ENCODE data around the gene SFMBT2.

DNA sequence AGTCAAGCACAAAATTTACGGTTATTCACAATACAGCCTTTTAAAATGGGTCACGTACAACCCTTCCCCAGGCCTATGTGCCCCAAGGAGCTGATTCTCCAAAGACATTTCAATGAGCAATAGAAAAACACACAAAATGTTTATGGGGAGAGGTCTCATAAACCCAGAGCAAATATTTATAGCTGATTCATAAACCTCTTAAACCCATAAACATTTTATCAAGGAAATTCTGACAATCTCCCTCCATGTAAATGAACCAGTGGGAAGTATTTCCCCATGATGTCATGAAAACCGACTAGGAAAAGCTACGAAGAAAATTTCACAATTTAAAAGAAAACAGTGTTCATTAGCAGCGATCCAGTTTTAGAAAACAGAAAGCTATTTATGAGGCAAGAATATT is 36.0 kb downstream of the SFMBT2 start:
- TF ChIP-seq TEAD1 (CRISPR knock-in tag; IDR thresholded peaks at IDR 0.05) (no peak), NR3C1 (CRISPR knock-in tag; conservative IDR thresholded peaks at IDR 0.05; ENCODE audit: low read depth) (no peak), ZBTB21 (CRISPR knock-in tag; IDR thresholded peaks at IDR 0.05; ENCODE audit: borderline replicate concordance) (no peak), GTF2I (CRISPR knock-in tag; conservative IDR thresholded peaks at IDR 0.05) (no peak), ZNF232 (CRISPR knock-in tag; IDR thresholded peaks at IDR 0.05) (no peak)
- TF ChIP-seq, protein P1, sequence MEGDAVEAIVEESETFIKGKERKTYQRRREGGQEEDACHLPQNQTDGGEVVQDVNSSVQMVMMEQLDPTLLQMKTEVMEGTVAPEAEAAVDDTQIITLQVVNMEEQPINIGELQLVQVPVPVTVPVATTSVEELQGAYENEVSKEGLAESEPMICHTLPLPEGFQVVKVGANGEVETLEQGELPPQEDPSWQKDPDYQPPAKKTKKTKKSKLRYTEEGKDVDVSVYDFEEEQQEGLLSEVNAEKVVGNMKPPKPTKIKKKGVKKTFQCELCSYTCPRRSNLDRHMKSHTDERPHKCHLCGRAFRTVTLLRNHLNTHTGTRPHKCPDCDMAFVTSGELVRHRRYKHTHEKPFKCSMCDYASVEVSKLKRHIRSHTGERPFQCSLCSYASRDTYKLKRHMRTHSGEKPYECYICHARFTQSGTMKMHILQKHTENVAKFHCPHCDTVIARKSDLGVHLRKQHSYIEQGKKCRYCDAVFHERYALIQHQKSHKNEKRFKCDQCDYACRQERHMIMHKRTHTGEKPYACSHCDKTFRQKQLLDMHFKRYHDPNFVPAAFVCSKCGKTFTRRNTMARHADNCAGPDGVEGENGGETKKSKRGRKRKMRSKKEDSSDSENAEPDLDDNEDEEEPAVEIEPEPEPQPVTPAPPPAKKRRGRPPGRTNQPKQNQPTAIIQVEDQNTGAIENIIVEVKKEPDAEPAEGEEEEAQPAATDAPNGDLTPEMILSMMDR (IDR thresholded peaks at IDR 0.05) = no peak
- TF ChIP-seq, protein P2, sequence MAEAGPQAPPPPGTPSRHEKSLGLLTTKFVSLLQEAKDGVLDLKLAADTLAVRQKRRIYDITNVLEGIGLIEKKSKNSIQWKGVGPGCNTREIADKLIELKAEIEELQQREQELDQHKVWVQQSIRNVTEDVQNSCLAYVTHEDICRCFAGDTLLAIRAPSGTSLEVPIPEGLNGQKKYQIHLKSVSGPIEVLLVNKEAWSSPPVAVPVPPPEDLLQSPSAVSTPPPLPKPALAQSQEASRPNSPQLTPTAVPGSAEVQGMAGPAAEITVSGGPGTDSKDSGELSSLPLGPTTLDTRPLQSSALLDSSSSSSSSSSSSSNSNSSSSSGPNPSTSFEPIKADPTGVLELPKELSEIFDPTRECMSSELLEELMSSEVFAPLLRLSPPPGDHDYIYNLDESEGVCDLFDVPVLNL (CRISPR knock-in tag; IDR thresholded peaks at IDR 0.05; ENCODE audit: borderline replicate concordance, low read depth) = no peak
- TF ChIP-seq, protein P3, sequence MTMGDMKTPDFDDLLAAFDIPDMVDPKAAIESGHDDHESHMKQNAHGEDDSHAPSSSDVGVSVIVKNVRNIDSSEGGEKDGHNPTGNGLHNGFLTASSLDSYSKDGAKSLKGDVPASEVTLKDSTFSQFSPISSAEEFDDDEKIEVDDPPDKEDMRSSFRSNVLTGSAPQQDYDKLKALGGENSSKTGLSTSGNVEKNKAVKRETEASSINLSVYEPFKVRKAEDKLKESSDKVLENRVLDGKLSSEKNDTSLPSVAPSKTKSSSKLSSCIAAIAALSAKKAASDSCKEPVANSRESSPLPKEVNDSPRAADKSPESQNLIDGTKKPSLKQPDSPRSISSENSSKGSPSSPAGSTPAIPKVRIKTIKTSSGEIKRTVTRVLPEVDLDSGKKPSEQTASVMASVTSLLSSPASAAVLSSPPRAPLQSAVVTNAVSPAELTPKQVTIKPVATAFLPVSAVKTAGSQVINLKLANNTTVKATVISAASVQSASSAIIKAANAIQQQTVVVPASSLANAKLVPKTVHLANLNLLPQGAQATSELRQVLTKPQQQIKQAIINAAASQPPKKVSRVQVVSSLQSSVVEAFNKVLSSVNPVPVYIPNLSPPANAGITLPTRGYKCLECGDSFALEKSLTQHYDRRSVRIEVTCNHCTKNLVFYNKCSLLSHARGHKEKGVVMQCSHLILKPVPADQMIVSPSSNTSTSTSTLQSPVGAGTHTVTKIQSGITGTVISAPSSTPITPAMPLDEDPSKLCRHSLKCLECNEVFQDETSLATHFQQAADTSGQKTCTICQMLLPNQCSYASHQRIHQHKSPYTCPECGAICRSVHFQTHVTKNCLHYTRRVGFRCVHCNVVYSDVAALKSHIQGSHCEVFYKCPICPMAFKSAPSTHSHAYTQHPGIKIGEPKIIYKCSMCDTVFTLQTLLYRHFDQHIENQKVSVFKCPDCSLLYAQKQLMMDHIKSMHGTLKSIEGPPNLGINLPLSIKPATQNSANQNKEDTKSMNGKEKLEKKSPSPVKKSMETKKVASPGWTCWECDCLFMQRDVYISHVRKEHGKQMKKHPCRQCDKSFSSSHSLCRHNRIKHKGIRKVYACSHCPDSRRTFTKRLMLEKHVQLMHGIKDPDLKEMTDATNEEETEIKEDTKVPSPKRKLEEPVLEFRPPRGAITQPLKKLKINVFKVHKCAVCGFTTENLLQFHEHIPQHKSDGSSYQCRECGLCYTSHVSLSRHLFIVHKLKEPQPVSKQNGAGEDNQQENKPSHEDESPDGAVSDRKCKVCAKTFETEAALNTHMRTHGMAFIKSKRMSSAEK (CRISPR knock-in tag; IDR thresholded peaks at IDR 0.05; ENCODE audit: borderline replicate concordance) = no peak
- TF ChIP-seq, protein P4, sequence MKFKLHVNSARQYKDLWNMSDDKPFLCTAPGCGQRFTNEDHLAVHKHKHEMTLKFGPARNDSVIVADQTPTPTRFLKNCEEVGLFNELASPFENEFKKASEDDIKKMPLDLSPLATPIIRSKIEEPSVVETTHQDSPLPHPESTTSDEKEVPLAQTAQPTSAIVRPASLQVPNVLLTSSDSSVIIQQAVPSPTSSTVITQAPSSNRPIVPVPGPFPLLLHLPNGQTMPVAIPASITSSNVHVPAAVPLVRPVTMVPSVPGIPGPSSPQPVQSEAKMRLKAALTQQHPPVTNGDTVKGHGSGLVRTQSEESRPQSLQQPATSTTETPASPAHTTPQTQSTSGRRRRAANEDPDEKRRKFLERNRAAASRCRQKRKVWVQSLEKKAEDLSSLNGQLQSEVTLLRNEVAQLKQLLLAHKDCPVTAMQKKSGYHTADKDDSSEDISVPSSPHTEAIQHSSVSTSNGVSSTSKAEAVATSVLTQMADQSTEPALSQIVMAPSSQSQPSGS (CRISPR knock-in tag; IDR thresholded peaks at IDR 0.05; ENCODE audit: borderline replicate concordance, low read depth) = no peak
